Ovary (tissue), 9 donors: Measurements from ENCODE around the gene CT47C1. TPM values are rescaled to one million over a fixed set of nuclear protein-coding genes. Genes with fewer than 3 reads are reported as not detected.
A peak's percentile ranks its signal among the peaks of the same experiment; 100 is the strongest.

Experiments
- DNase-seq, 5 donors: peaks; one replicate each; pipeline ENCODE4 v3.0.0-alpha.2; 2019 to 2020
- H3K27ac ChIP-seq, 2 donors: fragments of 200-600 bp; one replicate each; pipeline versions ENCODE4 v1.5.1 to v1.8.0; 2019 to 2022
- H3K27me3 ChIP-seq: fragments of 200-600 bp; one replicate; pipeline ENCODE4 v1.8.0; 2022
- H3K36me3 ChIP-seq: fragments of 200-600 bp; sonication (generic); one replicate; pipeline ENCODE4 v1.5.1; 2019
- H3K4me1 ChIP-seq: one replicate; pipeline ENCODE4 v1.8.1; 2013; ENCODE audit warnings: mild to moderate bottlenecking, moderate library complexity; ENCODE audit not compliant: insufficient read depth
- H3K4me3 ChIP-seq: fragments of 200-600 bp; sonication (generic); one replicate; pipeline ENCODE4 v1.5.1; 2017
- H3K9me3 ChIP-seq, 2 donors: fragments of 200-600 bp in 1 of 2; sonication (generic) in 1 of 2; one replicate each; pipeline versions ENCODE4 v1.5.1 to v1.8.1; 2013 to 2019; ENCODE audit warnings: mild to moderate bottlenecking in 1 of 2, moderate library complexity in 1 of 2
- EP300 ChIP-seq: sonication (generic); formaldehyde crosslinking; IDR thresholded peaks from one replicate; pipeline ENCODE4 v1.6.1; 2017; ENCODE audit warnings: antibody characterized with exemption
- POLR2A ChIP-seq: fragments of 450-650 bp; IDR thresholded peaks from one replicate; pipeline ENCODE4 v1.6.1; 2017; ENCODE audit warnings: antibody characterized with exemption, mild to moderate bottlenecking, moderate library complexity
- WGBS, 3 donors: extraction: QIAGEN DNeasy Blood & Tissue Kit in 1 of 3; methylation state at CpG; one replicate each; pipeline versions ENCODE4 v1.1.5 to v1.1.7; 2013 to 2017; 5-methylcytosine and 5-hydroxymethylcytosine counted together
- intact Hi-C, 4 donors: fragments of 100-400 bp; cut with DNase I; formaldehyde crosslinking; loops; one replicate each; pipeline versions ENCODE4 v1.11.0 to v1.15.1; 2022 to 2023
- polyA plus RNA-seq, 2 donors: library from polyadenylated mRNA; stranded (reverse); fragments of 200-250 nt in 1 of 2; fragments of 350-450 nt in 1 of 2; fragmentation: Illumina TruSeq in 1 of 2; extraction: RNeasy Lipid Tissue Mini Kit (QIAGEN cat#74804) in 1 of 2; gene quantifications; one replicate each; pipeline ENCODE4 v1.2.3, GENCODE V29; 2013 to 2014
- total RNA-seq, 7 donors: library from RNA; depleted of rRNA in 2 of 7; stranded (reverse); fragments of >200 nt in 2 of 7; fragmentation: NEBNext Ultra II Directional in 3 of 7; extraction: Animal tissue kit (Norgen Biotek cat#: 25700) in 3 of 7; gene quantifications; one replicate each; pipeline versions ENCODE4 v1.1.0 to v1.2.4, GENCODE V29; 2016 to 2023
- TF ChIP-seq, protein P1 (sequence below), 3 donors: fragments of 450-650 bp in 2 of 3; fragments of 200-600 bp in 1 of 3; IDR thresholded peaks; one replicate each; pipeline versions ENCODE4 v1.5.1 to v1.8.0; 2016 to 2022; ENCODE audit warnings: antibody characterized with exemption in 3 of 3, mild to moderate bottlenecking in 1 of 3
- donor health status: DM: no; HTN: no; CAD: no; lungs with moderate emphysema.
- donor health status: DM: no; HTN: no; CAD: no.
- donor health status: Bipolar disorder and iron deficiency.
- donor health status: DM: yes; HTN: yes; CAD: no.
- donor health status: DM: no; HTN: no; CAD: no.
- donor health status: DM: yes; HTN: yes; CAD: no.

Gene CT47C1
- total and polyA plus RNA-seq, 9 donors: not detected

DNA sequence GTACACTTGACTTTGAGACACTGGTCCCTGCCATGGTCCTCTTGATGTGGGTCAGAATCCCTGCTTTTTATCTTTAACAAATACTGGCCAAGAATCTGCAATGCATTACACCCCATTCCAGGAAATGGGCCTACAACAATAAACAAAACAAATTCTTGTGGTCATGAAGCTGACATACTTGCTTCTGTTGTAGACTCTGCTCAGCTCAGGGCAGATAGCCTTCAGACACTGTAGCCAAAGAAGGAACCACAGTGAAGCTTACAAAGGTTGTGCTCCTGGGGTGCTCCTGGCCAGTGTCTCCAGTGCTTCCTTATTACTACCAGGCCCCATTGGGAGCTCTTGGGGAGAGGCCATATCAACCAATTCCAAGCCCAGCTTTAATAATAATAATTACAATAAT lies 33.0 kb downstream of the CT47C1 start:
- no peak for DNase-seq
- intact Hi-C loops: no loop called here
- no peaks in the 10 kb centered on the region for H3K36me3 ChIP-seq

DNA sequence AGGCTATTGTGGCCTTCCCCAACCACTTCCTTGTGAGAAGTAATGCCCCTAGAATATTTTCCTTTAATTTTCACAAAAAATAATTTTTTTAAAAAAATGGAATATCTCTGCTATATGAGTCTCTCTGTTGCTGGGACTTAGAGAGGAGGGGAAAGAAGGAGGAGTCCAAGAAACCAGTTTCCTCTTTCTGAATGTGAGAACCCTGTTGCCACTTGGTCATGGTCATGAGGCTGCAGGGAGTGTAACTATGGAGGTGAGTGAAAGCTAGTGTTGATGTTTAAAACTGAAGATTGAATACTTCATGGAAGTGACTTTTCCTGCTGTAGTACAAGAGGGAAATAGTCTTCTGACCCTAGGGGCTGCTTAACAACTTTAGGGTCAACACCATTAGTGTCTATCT lies 34.4 kb downstream of the CT47C1 start:
- no peak for DNase-seq
- no peaks in the 10 kb centered on the region for H3K27me3 ChIP-seq
- H3K9me3 ChIP-seq: no peaks in the 10 kb centered on the region
- H3K36me3 ChIP-seq: no peaks in the 10 kb centered on the region
- H3K4me3 ChIP-seq: no peak overlapping the region
- no peaks in the 10 kb centered on the region for H3K4me1 ChIP-seq
- TF ChIP-seq, protein P1, sequence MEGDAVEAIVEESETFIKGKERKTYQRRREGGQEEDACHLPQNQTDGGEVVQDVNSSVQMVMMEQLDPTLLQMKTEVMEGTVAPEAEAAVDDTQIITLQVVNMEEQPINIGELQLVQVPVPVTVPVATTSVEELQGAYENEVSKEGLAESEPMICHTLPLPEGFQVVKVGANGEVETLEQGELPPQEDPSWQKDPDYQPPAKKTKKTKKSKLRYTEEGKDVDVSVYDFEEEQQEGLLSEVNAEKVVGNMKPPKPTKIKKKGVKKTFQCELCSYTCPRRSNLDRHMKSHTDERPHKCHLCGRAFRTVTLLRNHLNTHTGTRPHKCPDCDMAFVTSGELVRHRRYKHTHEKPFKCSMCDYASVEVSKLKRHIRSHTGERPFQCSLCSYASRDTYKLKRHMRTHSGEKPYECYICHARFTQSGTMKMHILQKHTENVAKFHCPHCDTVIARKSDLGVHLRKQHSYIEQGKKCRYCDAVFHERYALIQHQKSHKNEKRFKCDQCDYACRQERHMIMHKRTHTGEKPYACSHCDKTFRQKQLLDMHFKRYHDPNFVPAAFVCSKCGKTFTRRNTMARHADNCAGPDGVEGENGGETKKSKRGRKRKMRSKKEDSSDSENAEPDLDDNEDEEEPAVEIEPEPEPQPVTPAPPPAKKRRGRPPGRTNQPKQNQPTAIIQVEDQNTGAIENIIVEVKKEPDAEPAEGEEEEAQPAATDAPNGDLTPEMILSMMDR (IDR thresholded peaks at IDR 0.05): no peak
- TF ChIP-seq EP300: no peak
- TF ChIP-seq POLR2A: no peak
- H3K27ac ChIP-seq: no peak overlapping the region
- intact Hi-C loops: no loop called here

More for the DNA sequence above, 33.0 kb downstream of the CT47C1 start:
- no peak overlapping the region for H3K27ac ChIP-seq
- no peak overlapping the region for H3K4me3 ChIP-seq
- no peaks in the 10 kb centered on the region for H3K9me3 ChIP-seq
- TF ChIP-seq, protein P1 (IDR thresholded peaks at IDR 0.05): no peak
- TF ChIP-seq EP300 (no peak), POLR2A (no peak)
- no peaks in the 10 kb centered on the region for H3K4me1 ChIP-seq
- H3K27me3 ChIP-seq: no peaks in the 10 kb centered on the region

DNA sequence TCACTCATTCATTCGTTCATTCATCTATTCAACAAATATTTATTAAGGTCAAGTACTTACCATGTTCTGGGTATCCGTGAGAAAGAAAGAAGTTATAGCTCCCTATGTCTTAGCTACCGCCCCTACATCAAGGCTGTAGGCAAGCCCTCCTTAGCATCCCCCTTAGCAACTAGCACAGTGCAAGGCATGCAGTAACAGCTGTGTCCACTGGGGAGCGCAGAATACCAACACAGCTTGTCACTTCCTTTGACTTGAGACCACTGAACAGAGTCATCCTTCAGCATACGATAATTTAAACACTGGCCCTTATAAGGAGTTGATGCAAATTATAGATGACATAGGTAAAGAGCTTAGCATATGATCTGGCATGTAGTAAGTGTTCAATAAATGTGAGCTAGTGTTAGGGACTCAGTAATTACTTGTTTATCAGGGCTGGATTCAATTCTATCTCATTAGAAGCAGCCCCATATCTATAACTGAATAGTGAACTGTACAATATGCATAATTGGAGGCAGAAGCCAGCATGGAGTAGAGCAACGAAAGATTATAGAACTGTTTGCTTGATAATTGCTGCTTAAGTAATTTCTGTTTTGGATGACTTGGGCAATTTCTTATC lies 46.1 kb downstream of the CT47C1 start:
- no peak overlapping the region for H3K4me3 ChIP-seq
- no peaks in the 10 kb centered on the region for H3K4me1 ChIP-seq
- intact Hi-C loops: no loop called here

DNA sequence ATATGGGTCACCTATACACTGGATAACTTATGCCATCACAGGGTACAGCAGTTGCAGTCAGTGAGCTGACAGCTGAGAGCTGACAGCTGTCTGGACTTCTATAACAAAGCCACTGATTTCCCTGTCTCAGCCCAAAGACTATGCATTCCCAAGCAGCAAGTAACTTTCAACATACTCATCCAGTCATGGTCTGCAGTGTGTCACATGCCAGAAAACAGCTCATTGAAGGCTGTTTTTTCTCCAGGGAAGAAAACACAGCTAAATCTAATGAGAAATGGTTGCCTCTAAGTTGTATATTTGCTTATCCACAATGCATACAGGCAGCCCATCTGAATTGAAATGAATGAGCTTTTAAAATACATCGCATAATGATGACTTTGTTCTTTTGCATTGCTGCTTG lies 48.5 kb downstream of the CT47C1 start:
- H3K36me3 ChIP-seq: no peaks in the 10 kb centered on the region
- H3K4me3 ChIP-seq: no peak overlapping the region
- intact Hi-C loops: no loop called here
- TF ChIP-seq, protein P1 (IDR thresholded peaks at IDR 0.05): no peak
- TF ChIP-seq POLR2A (no peak), EP300 (no peak)
- H3K27ac ChIP-seq: no peak overlapping the region
- no peaks in the 10 kb centered on the region for H3K9me3 ChIP-seq
- WGBS, 3 donors: 87 to 100% (median 94%) methylated on average over 1 of the region's 1 CpG
- no peaks in the 10 kb centered on the region for H3K27me3 ChIP-seq
- H3K4me1 ChIP-seq: no peaks in the 10 kb centered on the region
- no peak for DNase-seq

More for the DNA sequence above, 46.1 kb downstream of the CT47C1 start:
- WGBS, 3 donors: 12 to 15% (median 13%) methylated on average over 6 of the region's 6 CpGs
- Histone ChIP-seq H3K27me3 (no peaks in the 10 kb centered on the region), H3K27ac (no peak overlapping the region), H3K9me3 (no peaks in the 10 kb centered on the region), H3K36me3 (no peaks in the 10 kb centered on the region)
- no peak for TF ChIP-seq EP300
- TF ChIP-seq, protein P1 (IDR thresholded peaks at IDR 0.05): peak in 1 of 3 donors; percentile 43
- peak; percentile 11 to 61 (median 47) for DNase-seq

Other genes starting within 250 kb of the CT47C1 start
- gene ZCCHC12, start 249.2 kb upstream of the CT47C1 start, total RNA-seq: 100 to 1,000 TPM in 1 of 7 donors, 10 to 100 TPM in 1, 1 to 10 TPM in 4, under 1 TPM in 1; 0.70 to 131 (median 5.5) TPM
- 10 to 100 TPM in 1 of 2 donors, 1 to 10 TPM in 1; 2.2 to 25.2 TPM for gene ZCCHC12, start 249.2 kb upstream of the CT47C1 start, polyA plus RNA-seq
- gene LONRF3, start 98.4 kb upstream of the CT47C1 start, total RNA-seq: 10 to 100 TPM in 1 of 7 donors, 1 to 10 TPM in 6; 2.5 to 10.5 (median 5.2) TPM
- 1 to 10 TPM; 1.1 to 2.8 TPM for gene LONRF3, start 98.4 kb upstream of the CT47C1 start, polyA plus RNA-seq
- 1 to 10 TPM in 1 of 7 donors, under 1 TPM in 5, not detected in 1; 0.15 to 1.7 (median 0.46) TPM for gene KIAA1210, start 54.8 kb downstream of the CT47C1 start, total RNA-seq
- gene KIAA1210, start 54.8 kb downstream of the CT47C1 start, polyA plus RNA-seq: under 1 TPM; 0.04 to 0.43 TPM
- gene PGRMC1, start 163.3 kb downstream of the CT47C1 start, total RNA-seq: 100 to 1,000 TPM in 3 of 7 donors, 10 to 100 TPM in 4; 89.6 to 134 (median 99.9) TPM
- 100 to 1,000 TPM; 107 to 164 TPM for gene PGRMC1, start 163.3 kb downstream of the CT47C1 start, polyA plus RNA-seq